PFSK-1 (cell line): ENCODE results near the gene NAP1L4.

Experiments
- FOXP2 ChIP-seq: optimal IDR thresholded peaks from 2 replicates; pipeline ENCODE3; 2011; ENCODE audit warnings: borderline replicate concordance, control low read depth, inconsistent platforms; ENCODE audit not compliant: insufficient read depth; ENCODE audit errors: extremely low read length, extremely low read depth
- POLR2AphosphoS5 ChIP-seq: IDR thresholded peaks from 2 replicates; pipeline ENCODE4 v1.6.1; 2012; ENCODE audit warnings: low read depth, mild to moderate bottlenecking, control low read depth, low read length, moderate library complexity
- SIN3A ChIP-seq: IDR thresholded peaks from 2 replicates; pipeline ENCODE4 v1.6.1; 2012; ENCODE audit warnings: mild to moderate bottlenecking, low read length, moderate library complexity, borderline replicate concordance; ENCODE audit not compliant: insufficient read depth
- TAF1 ChIP-seq: IDR thresholded peaks from 2 replicates; pipeline ENCODE4 v1.6.1; 2012; ENCODE audit warnings: low read length, control low read depth, borderline replicate concordance; ENCODE audit not compliant: insufficient read depth
- TF ChIP-seq, protein P1 (sequence below), 2 experiments: IDR thresholded peaks; 2 replicates each; pipeline versions ENCODE4 v1.6.1 to v1.8.0; 2011 to 2012; ENCODE audit warnings: low read depth in 2 of 2, low read length in 2 of 2, control low read depth in 1 of 2, inconsistent platforms in 1 of 2, mild to moderate bottlenecking in 1 of 2, moderate library complexity in 1 of 2; ENCODE audit not compliant: insufficient read depth in 1 of 2

DNA sequence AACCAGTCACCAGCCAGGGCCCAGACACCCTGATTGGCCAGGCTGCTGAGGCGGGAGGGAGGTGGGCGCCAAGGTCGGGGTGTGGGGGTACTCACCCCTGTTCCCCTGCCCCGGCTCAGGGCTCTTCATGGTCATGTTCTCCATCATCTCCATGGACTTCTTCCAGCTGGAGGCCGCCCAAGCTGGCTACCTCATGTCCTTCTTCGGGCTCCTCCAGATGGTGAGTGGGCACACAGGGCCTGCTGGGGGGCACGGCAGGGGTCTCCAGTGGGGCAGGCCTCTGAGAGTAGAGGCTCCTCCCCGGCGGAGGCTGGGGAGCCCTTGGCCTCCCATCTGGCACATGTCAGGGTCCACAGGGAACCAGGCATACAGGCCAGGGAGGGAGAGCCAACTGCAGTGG lies 72.9 kb downstream of the NAP1L4 start:
- TF ChIP-seq FOXP2 (no peak), SIN3A (no peak), TAF1 (no peak), POLR2AphosphoS5 (no peak)
- TF ChIP-seq, protein P1, sequence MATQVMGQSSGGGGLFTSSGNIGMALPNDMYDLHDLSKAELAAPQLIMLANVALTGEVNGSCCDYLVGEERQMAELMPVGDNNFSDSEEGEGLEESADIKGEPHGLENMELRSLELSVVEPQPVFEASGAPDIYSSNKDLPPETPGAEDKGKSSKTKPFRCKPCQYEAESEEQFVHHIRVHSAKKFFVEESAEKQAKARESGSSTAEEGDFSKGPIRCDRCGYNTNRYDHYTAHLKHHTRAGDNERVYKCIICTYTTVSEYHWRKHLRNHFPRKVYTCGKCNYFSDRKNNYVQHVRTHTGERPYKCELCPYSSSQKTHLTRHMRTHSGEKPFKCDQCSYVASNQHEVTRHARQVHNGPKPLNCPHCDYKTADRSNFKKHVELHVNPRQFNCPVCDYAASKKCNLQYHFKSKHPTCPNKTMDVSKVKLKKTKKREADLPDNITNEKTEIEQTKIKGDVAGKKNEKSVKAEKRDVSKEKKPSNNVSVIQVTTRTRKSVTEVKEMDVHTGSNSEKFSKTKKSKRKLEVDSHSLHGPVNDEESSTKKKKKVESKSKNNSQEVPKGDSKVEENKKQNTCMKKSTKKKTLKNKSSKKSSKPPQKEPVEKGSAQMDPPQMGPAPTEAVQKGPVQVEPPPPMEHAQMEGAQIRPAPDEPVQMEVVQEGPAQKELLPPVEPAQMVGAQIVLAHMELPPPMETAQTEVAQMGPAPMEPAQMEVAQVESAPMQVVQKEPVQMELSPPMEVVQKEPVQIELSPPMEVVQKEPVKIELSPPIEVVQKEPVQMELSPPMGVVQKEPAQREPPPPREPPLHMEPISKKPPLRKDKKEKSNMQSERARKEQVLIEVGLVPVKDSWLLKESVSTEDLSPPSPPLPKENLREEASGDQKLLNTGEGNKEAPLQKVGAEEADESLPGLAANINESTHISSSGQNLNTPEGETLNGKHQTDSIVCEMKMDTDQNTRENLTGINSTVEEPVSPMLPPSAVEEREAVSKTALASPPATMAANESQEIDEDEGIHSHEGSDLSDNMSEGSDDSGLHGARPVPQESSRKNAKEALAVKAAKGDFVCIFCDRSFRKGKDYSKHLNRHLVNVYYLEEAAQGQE (IDR thresholded peaks at IDR 0.05; ENCODE audit: insufficient read depth in 1 of 2, low read depth in 2 of 2, low read length in 2 of 2) = no peak
